ENCODE measurements around the gene GPRC5B. TPM values are rescaled to one million over a fixed set of nuclear protein-coding genes. Genes with fewer than 3 reads are reported as not detected.

GPRC5B gene
- total RNA-seq, 1 donor from 2014 or later: 59.3 TPM

- Mint-ChIP-seq H3K36me3 (ENCODE audit: low read depth) (peaks cover 10% of the 10 kb centered on the region), H3K27me3 (ENCODE audit: low read depth) (no peaks in the 10 kb centered on the region), H3K4me3 (no peak overlapping the region), H3K27ac (ENCODE audit: unreplicated experiment) (no peak overlapping the region), H3K9me3 (peaks cover 7% of the 10 kb centered on the region), H3K4me1 (no peaks in the 10 kb centered on the region)
- TF ChIP-seq CTCF (conservative IDR thresholded peaks at IDR 0.05): no peak
- DNase-seq (ENCODE audit: low read depth, low spot score): no peak
These were observed 73.6 kb downstream of the GPRC5B start for GRCh38 chr16:19810817-19811731.

- Mint-ChIP-seq H3K4me1 (peaks cover 5% of the 10 kb centered on the region), H3K36me3 (ENCODE audit: low read depth) (peaks cover 22% of the 10 kb centered on the region), H3K9me3 (peaks cover 17% of the 10 kb centered on the region), H3K27ac (ENCODE audit: unreplicated experiment) (no peak overlapping the region), H3K4me3 (no peak overlapping the region), H3K27me3 (ENCODE audit: low read depth) (no peaks in the 10 kb centered on the region)
- TF ChIP-seq CTCF (conservative IDR thresholded peaks at IDR 0.05): no peak
- DNase-seq (ENCODE audit: low read depth, low spot score): no peak
These were observed 75.0 kb downstream of the GPRC5B start for GRCh38 chr16:19809693-19810092.

- Mint-ChIP-seq H3K4me1 (peaks cover 6% of the 10 kb centered on the region), H3K9me3 (peaks cover 17% of the 10 kb centered on the region), H3K27me3 (ENCODE audit: low read depth) (no peaks in the 10 kb centered on the region), H3K27ac (ENCODE audit: unreplicated experiment) (no peak overlapping the region), H3K36me3 (ENCODE audit: low read depth) (peaks cover 23% of the 10 kb centered on the region), H3K4me3 (no peak overlapping the region)
- DNase-seq (ENCODE audit: low read depth, low spot score): no peak
- TF ChIP-seq CTCF (conservative IDR thresholded peaks at IDR 0.05): no peak
These were observed 75.5 kb downstream of the GPRC5B start for GRCh38 chr16:19809121-19809635.

GRCh38 chr16:19808061-19808641, 76.5 kb downstream of the GPRC5B start:
- H3K36me3 Mint-ChIP-seq (ENCODE audit: low read depth): peaks cover 19% of the 10 kb centered on the region
- H3K9me3 Mint-ChIP-seq: peaks cover 13% of the 10 kb centered on the region
- no peak overlapping the region for H3K27ac Mint-ChIP-seq (ENCODE audit: unreplicated experiment)
- DNase-seq (ENCODE audit: low read depth, low spot score): no peak
- H3K27me3 Mint-ChIP-seq (ENCODE audit: low read depth): no peaks in the 10 kb centered on the region
- TF ChIP-seq CTCF (conservative IDR thresholded peaks at IDR 0.05): no peak
- no peak overlapping the region for H3K4me3 Mint-ChIP-seq
- peaks cover 6% of the 10 kb centered on the region for H3K4me1 Mint-ChIP-seq

Other genes with a start within 250 kb of the GPRC5B start
- 77.9 and 84.4 TPM in 2 replicates for gene KNOP1, start 166.6 kb downstream of the GPRC5B start, total RNA-seq
- gene IQCK, start 166.6 kb downstream of the GPRC5B start, total RNA-seq: 23.4 and 23.7 TPM in 2 replicates
- gene GPR139, start 189.0 kb upstream of the GPRC5B start, total RNA-seq: not detected in 2 replicates